Activated CD4-positive, alpha-beta T cell treated with anti-CD3 and anti-CD28 coated beads for 36 hours (primary cell): ENCODE measurements around the gene MXD4. TPM values are rescaled to one million over a fixed set of nuclear protein-coding genes. Genes with fewer than 3 reads are reported as not detected.

Experiments used
- ATAC-seq: fragments of 200-7000 bp; cut with Tn5 transposase; one replicate; pipeline ENCODE4 v1.10.0; 2021; ENCODE audit warnings: mild to moderate bottlenecking, moderate library complexity
- CTCF ChIA-PET: fragments of 350-600 bp; sonication (Branson Sonifier 250); formaldehyde crosslinking; loops from one replicate; lab custom pipeline; 2021; ENCODE audit warnings: antibody characterized with exemption; lab: Charles Lee
- POLR2A ChIA-PET: fragments of 350-600 bp; sonication (Branson Sonifier 250); formaldehyde crosslinking; loops from one replicate; lab custom pipeline; 2021; ENCODE audit warnings: antibody characterized with exemption, inconsistent platforms; lab: Charles Lee
- DNase-seq: peaks from one replicate; pipeline ENCODE4 v3.0.0-alpha.2; 2020
- H3K27ac Mint-ChIP-seq: one replicate; pipeline ENCODE4 v1.8.0; 2021; ENCODE audit warnings: mixed read lengths
- H3K27me3 Mint-ChIP-seq: one replicate; pipeline ENCODE4 v1.8.0; 2021; ENCODE audit warnings: mixed read lengths
- H3K36me3 Mint-ChIP-seq: one replicate; pipeline ENCODE4 v1.8.0; 2021; ENCODE audit warnings: low read depth, mixed read lengths
- H3K4me1 Mint-ChIP-seq: one replicate; pipeline ENCODE4 v1.8.0; 2021; ENCODE audit warnings: mixed read lengths
- H3K4me3 Mint-ChIP-seq: one replicate; pipeline ENCODE4 v1.8.0; 2021; ENCODE audit warnings: mild to moderate bottlenecking, moderate library complexity, mixed read lengths
- H3K9me3 Mint-ChIP-seq: one replicate; pipeline ENCODE4 v1.8.0; 2021; ENCODE audit warnings: low read depth, mixed read lengths
- intact Hi-C, 2 experiments: fragments of 100-400 bp; cut with DNase I in 1 of 2; cut with micrococcal nuclease in 1 of 2; formaldehyde crosslinking; loops; one replicate each; pipeline versions ENCODE4 v1.14.2 to v1.15.1; 2022 to 2024; cut with DNase I, micrococcal nuclease
- total RNA-seq, 2 experiments: library from RNA; stranded (reverse); gene quantifications; one replicate each; pipeline ENCODE4 v1.2.3, GENCODE V29; 2021

The MXD4 gene
- total RNA-seq, 2 experiments from 2014 or later = 1.6 to 2.3 TPM

DNA sequence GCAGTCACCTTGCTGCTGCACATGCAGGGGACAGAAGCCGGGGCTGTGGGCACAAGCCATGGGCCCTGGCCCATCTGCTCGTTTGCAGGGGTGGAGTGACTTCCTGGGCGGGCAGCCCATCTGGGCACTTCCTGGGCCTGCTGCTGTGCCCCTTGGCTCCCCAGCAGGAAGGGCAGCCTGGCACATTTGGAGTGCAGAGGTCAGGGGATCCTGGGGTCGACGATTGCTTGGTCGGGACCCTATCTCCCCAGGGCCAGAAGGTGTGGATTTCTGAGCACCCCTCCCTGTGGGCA is 10.9 kb upstream of the MXD4 start:
- ChIA-PET CTCF (interaction anchor here (0.6 kb wide), 1 partner anchor 9 kb away, joined by 4 read pairs; no protein-coding TSS in a partner anchor), POLR2A (no interaction called here)
- Mint-ChIP-seq H3K4me1 (no peaks in the 10 kb centered on the region), H3K27ac (no peak overlapping the region), H3K36me3 (no peaks in the 10 kb centered on the region), H3K4me3 (no peak overlapping the region), H3K9me3 (no peaks in the 10 kb centered on the region), H3K27me3 (no peaks in the 10 kb centered on the region)
- DNase-seq (no peak), ATAC-seq (no peak)
- intact Hi-C loops = no loop called here

DNA sequence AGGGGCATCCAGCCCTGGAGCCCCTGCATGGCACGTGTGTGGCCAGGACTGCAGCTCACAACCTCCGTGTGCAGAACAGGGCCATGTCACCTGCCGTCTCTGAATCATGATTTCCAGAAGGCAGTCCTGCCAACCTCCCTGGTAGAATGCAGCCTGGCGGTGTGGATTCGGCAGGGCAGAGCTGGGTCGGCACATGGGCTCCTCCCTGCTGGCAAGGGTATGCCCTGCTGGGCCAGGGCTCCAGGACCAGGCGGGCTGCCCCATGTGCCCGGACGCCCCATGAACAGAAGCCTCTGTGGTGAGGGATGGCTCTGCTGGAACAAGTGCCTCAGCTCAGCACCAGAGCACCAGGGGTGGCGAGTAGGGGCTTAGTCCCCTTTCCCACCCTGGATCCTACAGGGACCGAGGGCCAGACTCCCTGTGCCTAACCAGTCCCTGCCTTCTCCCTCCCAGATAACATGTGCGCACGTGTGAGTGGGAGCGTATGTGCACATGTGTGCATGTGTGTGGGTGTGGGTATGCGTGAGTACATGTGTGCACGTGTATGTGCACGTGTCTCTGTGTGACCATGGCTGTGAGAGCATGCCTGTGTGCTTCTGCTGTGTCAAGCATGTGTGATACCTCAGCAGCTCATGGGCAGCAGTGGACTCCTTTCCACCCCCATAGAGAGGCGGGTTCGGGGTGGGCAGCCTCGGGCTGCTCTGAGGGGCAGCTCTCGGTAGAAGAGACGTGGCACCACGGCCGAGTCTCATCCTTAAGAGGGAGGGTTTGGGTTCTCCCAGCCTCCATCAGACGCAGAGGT is 10.3 kb upstream of the MXD4 start:
- no peak for ATAC-seq
- POLR2A ChIA-PET = no interaction called here

DNA sequence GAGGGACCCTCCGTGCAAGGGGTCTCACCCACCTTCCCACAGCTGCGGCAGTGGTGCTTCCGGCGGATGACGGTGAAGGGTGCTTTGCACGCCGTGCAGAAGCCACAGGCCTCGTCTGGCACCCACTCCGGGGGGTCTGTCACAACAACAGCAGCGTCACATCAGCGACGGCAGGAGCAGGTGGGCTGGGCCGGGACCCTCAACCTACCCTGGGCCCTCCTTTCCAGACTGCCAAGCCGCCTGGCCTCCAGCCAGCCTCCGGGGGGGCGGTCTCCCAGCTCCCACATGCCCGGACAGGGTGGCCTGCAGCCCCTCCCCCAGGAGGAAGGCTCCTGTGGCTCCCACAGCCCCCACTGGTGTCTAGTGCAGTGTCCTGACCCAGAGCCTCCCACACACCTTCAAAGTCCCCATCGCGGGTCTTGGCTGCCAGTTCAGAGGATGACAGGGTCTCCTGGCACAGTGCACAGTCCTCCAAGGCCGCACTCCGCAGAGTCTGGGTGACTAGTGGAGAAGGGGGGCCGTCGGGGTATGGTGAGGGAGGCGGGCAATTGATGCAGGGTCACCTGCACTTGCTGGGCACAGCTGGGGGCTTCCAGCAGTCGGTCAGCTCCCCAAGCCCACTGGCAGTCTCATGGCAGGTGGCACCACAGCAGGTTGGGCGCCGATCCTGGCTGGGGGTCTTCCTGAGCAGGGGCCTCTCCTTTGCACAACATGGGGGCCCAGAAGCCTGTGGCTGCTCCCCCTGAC is 9.5 kb upstream of the MXD4 start:
- intact Hi-C loops = no loop called here
- DNase-seq = no peak
- Mint-ChIP-seq H3K4me3 (no peak overlapping the region), H3K9me3 (no peaks in the 10 kb centered on the region), H3K27me3 (no peaks in the 10 kb centered on the region), H3K36me3 (no peaks in the 10 kb centered on the region), H3K27ac (no peak overlapping the region), H3K4me1 (no peaks in the 10 kb centered on the region)
- ChIA-PET POLR2A (no interaction called here), CTCF (no interaction called here)
- ATAC-seq = no peak

More for the DNA sequence above, 10.3 kb upstream of the MXD4 start:
- H3K4me1 Mint-ChIP-seq = no peaks in the 10 kb centered on the region
- intact Hi-C loops = no loop called here
- CTCF ChIA-PET = interaction anchor here (0.6 kb wide), 1 partner anchor 9 kb away, joined by 4 read pairs; no protein-coding TSS in a partner anchor
- no peak overlapping the region for H3K4me3 Mint-ChIP-seq
- H3K9me3 Mint-ChIP-seq = no peaks in the 10 kb centered on the region
- no peaks in the 10 kb centered on the region for H3K36me3 Mint-ChIP-seq
- H3K27me3 Mint-ChIP-seq = no peaks in the 10 kb centered on the region
- no peak for DNase-seq
- H3K27ac Mint-ChIP-seq = no peak overlapping the region

GRCh38 chr4:2270341-2271165 is 8.6 kb upstream of the MXD4 start:
- no peak for DNase-seq
- Mint-ChIP-seq H3K27me3 (no peaks in the 10 kb centered on the region), H3K27ac (no peak overlapping the region), H3K9me3 (no peaks in the 10 kb centered on the region), H3K4me3 (no peak overlapping the region), H3K36me3 (no peaks in the 10 kb centered on the region), H3K4me1 (no peaks in the 10 kb centered on the region)
- ChIA-PET POLR2A (no interaction called here), CTCF (no interaction called here)
- intact Hi-C loops = no loop called here
- no peak for ATAC-seq

DNA sequence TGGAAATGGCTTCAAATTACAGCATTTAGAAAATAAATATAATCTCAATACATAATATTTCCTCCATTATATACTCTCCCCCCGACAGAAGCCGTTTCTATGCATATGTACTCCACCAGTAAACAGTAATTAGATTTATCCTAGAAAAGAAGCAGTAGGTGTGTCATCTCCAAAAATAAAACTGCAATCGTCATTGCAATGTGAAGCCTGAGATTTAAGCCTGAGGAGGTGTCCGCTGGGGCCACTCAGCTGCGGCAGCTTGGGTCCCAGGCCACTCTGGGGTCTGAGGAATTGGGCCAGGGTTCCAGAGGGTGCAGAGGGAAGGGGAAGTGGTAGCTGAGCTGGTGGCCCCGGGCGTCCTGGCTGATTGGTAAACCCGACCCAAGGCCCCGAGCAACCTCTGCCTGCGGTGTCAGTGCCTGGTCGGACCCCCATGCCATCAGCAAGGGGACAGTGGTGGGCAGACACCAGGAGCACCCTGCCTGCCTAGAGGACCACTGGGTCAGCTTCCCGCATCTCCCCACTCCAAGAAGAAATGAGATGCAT is 7.8 kb upstream of the MXD4 start:
- no peaks in the 10 kb centered on the region for H3K9me3 Mint-ChIP-seq
- intact Hi-C loops = no loop called here
- no peaks in the 10 kb centered on the region for H3K4me1 Mint-ChIP-seq
- no peaks in the 10 kb centered on the region for H3K27me3 Mint-ChIP-seq
- ATAC-seq (no peak), DNase-seq (no peak)
- POLR2A ChIA-PET = no interaction called here
- no peak overlapping the region for H3K4me3 Mint-ChIP-seq
- no peaks in the 10 kb centered on the region for H3K36me3 Mint-ChIP-seq
- no peak overlapping the region for H3K27ac Mint-ChIP-seq
- CTCF ChIA-PET = no interaction called here

DNA sequence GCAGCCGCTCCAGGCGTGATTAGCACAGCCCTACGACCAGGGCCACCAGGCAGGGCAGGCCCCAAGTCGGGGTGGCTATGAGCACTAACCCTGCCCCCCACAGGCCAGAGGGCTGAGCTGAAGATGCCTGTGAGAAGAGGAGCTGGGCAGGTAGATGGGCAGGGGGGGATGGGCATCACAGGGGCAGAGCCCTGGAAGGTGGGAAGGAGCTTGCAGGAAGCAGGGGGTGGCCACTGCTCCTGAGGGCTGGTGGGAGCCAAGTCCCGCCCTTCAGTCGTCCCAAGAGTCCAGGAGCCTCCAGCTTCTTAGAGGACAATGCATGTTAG is 7.3 kb upstream of the MXD4 start:
- Mint-ChIP-seq H3K36me3 (no peaks in the 10 kb centered on the region), H3K4me1 (no peaks in the 10 kb centered on the region), H3K27ac (no peak overlapping the region), H3K27me3 (no peaks in the 10 kb centered on the region), H3K4me3 (no peak overlapping the region), H3K9me3 (no peaks in the 10 kb centered on the region)
- ATAC-seq (no peak), DNase-seq (no peak)
- intact Hi-C loops = no loop called here
- POLR2A ChIA-PET = no interaction called here
- CTCF ChIA-PET = no interaction called here

DNA sequence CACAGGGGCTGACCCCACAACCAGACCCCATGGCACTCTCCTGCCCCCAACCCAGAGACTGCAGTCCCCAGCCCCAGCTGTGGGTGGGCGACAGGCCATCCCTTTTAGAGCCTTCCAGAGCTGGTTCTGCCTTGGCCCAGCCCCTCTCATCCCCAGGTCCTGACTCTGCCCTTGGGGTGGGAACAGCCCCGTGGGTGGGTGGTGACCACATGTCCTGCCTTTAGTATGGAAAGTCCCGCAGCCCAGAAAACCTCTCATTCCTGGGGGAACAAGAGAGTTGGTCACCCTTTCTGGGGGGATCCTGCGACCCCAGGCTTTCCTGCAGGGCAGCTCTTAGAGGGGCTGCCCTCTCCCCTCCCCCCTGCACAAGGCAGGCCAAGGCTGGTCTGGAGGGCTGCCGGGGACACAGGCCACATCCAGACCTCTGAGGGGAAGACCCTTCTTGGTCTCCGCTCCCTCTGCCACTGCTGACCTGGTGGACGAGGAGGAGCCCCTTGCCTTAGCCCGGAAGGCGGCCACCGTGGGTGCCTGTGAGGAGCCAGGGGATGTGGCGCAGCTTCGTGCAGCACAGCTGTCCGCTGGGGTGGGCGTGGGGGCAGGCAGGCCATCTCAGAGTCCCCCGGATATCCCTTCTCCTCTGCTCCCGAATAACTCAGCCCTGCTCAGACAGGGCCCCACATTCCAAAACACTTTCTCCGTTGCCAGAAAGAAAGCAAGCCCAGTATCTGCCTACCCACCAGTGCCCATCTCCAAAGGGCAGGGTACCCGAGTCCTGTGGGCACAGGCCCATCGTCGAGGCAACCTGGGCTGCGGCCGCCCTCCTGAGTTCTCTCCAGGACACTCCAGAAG is 6.7 kb upstream of the MXD4 start:
- no peak for ATAC-seq
- no peaks in the 10 kb centered on the region for H3K9me3 Mint-ChIP-seq
- intact Hi-C loops = no loop called here
- H3K27me3 Mint-ChIP-seq = no peaks in the 10 kb centered on the region
- ChIA-PET POLR2A (no interaction called here), CTCF (interaction anchor here (0.6 to 0.7 kb wide), 2 partner anchors 315 to 355 kb away, joined by 3 to 6 read pairs; no protein-coding TSS in a partner anchor)
- DNase-seq = no peak
- no peaks in the 10 kb centered on the region for H3K36me3 Mint-ChIP-seq
- H3K4me3 Mint-ChIP-seq = no peak overlapping the region
- no peak overlapping the region for H3K27ac Mint-ChIP-seq
- no peaks in the 10 kb centered on the region for H3K4me1 Mint-ChIP-seq

DNA sequence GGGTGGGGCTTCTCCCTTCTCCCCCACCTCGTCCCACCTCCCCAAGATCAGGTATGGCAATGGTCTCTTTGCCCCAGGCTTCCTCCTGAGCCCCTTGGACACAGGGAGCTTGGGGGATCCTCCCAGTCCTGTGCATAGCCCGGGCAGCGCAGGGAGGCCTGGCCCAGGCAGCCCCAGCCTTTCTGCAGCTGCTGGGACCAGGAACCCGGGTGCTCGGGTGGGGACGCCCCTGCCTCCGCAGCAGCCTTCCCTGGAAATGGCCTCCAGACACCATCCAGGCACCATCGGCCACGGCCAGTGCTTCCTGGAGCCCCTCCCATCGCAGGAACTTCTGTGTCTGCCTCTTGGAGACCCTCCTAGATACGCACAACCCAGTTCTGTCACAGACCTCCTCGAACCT is 5.9 kb upstream of the MXD4 start:
- Mint-ChIP-seq H3K9me3 (no peaks in the 10 kb centered on the region), H3K27ac (no peak overlapping the region), H3K27me3 (no peaks in the 10 kb centered on the region), H3K4me1 (no peaks in the 10 kb centered on the region), H3K36me3 (no peaks in the 10 kb centered on the region), H3K4me3 (no peak overlapping the region)
- ChIA-PET CTCF (interaction anchor here (0.6 to 0.7 kb wide), 2 partner anchors 314 to 354 kb away, joined by 3 to 6 read pairs; no protein-coding TSS in a partner anchor), POLR2A (no interaction called here)
- no peak for DNase-seq
- intact Hi-C loops = no loop called here
- ATAC-seq = no peak

- intact Hi-C loops = no loop called here
- H3K36me3 Mint-ChIP-seq = no peaks in the 10 kb centered on the region
- CTCF ChIA-PET = interaction anchor here (0.7 kb wide), 1 partner anchor 353 kb away, joined by 3 read pairs; no protein-coding TSS in a partner anchor
- POLR2A ChIA-PET = no interaction called here
- DNase-seq = no peak
- no peak overlapping the region for H3K4me3 Mint-ChIP-seq
- no peaks in the 10 kb centered on the region for H3K9me3 Mint-ChIP-seq
- no peak for ATAC-seq
- no peaks in the 10 kb centered on the region for H3K4me1 Mint-ChIP-seq
- H3K27ac Mint-ChIP-seq = no peak overlapping the region
- no peaks in the 10 kb centered on the region for H3K27me3 Mint-ChIP-seq
These were observed 5.5 kb upstream of the MXD4 start for GRCh38 chr4:2267320-2267811.

DNA sequence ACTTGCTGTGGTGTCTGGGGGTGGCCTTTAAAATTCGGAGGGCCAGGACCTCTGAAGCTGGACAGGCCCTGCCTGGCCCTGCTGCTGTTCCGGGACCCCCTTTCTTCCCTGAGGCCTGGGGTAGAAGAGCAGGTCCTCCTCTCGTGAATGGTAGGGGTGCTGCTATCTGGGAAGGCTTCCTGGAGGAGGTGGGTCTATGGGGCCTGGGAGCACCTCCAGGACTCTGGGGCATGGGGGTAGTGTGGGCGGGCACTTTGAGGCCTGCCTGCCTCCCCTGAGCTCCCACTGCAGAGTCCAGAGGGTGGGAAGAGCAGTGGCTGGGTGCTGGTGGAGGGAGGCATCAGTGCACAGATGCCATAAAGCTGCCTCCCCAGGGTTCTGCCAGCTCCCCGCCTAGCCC is 4.9 kb upstream of the MXD4 start:
- DNase-seq (no peak), ATAC-seq (no peak)
- POLR2A ChIA-PET = no interaction called here

GRCh38 chr4:2266181-2266580 is 4.3 kb upstream of the MXD4 start:
- no peaks in the 10 kb centered on the region for H3K9me3 Mint-ChIP-seq
- no peaks in the 10 kb centered on the region for H3K27me3 Mint-ChIP-seq
- ChIA-PET POLR2A (no interaction called here), CTCF (no interaction called here)
- H3K36me3 Mint-ChIP-seq = no peaks in the 10 kb centered on the region
- no peak overlapping the region for H3K27ac Mint-ChIP-seq
- ATAC-seq (no peak), DNase-seq (no peak)
- no peaks in the 10 kb centered on the region for H3K4me1 Mint-ChIP-seq
- H3K4me3 Mint-ChIP-seq = no peak overlapping the region
- intact Hi-C loops = no loop called here

More for the DNA sequence above, 4.9 kb upstream of the MXD4 start:
- CTCF ChIA-PET = no interaction called here
- Mint-ChIP-seq H3K36me3 (no peaks in the 10 kb centered on the region), H3K4me3 (no peak overlapping the region), H3K4me1 (no peaks in the 10 kb centered on the region), H3K9me3 (no peaks in the 10 kb centered on the region), H3K27ac (no peak overlapping the region), H3K27me3 (no peaks in the 10 kb centered on the region)
- intact Hi-C loops = no loop called here
